SHP77 treated with DMSO at 0.1 percent for 48 hours (cell line): ENCODE results near the gene SNRNP35.
"Not testable (repeated sequence)": the region's sequence is repeated elsewhere in the genome, so short reads cannot be mapped to it uniquely, and the experiment has no call there.

Experiments
- DNase-seq: peaks from one replicate; lab custom pipeline; 2025; lab: John Stamatoyannopoulos, UW

Gene SNRNP35

GRCh38 chr12:123457980-123458779 is at the start of gene SNRNP35:
TSS of gene SNRNP35 (plus strand) at chr12:123458139. CDS start at chr12:123465541, 7,402 bp downstream.
- DNase-seq = peak; percentile 81

DNA sequence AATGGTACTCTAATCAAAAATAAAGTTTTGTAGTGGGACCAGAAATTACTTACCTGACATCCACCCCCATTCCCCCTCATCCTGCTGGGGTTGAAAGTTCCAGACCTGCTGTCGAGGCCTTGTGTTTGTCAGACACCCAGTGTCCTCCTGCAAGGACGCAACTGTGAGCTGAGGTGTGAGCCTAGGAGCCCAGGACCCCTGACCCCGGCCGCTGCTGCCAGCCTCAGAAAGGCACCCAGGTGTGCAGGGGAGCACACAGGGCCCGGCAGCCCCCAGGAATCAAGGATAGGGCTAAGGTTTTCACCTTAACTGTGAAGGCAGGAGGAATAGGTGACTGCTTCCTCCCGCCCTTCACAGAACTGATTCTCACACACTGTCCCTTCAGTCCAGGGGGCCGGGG is 49.3 kb upstream of the SNRNP35 start:
- DNase-seq = not testable (repeated sequence)

- not testable (repeated sequence) for DNase-seq
Measured at GRCh38 chr12:123409284-123410040, 48.5 kb upstream of the SNRNP35 start.

DNA sequence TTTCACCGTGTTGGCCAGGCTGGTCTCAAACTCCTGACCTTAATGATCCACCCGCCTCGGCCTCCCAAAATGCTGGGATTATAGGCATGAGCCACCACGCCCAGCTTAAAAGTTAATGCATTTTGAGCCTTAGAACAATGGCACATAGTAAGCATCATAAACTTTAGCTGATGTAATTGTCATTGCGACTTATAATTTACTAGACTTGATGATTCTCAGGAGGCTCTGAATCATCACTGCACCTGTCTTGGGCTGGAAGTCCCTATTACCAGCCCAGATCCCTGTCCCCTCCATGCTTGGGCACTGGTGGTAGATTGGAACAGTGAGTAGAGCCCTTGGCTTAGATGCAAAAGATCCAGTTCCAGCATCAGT is 47.9 kb upstream of the SNRNP35 start:
- no peak for DNase-seq

- DNase-seq = no peak
Measured at GRCh38 chr12:123421314-123421713, 36.6 kb upstream of the SNRNP35 start.

- DNase-seq = no peak
Measured at GRCh38 chr12:123427036-123427769, 30.7 kb upstream of the SNRNP35 start.

GRCh38 chr12:123428591-123428990 is 29.3 kb upstream of the SNRNP35 start:
- DNase-seq = no peak

- DNase-seq = not testable (repeated sequence)
Measured at GRCh38 chr12:123429101-123429500, 28.8 kb upstream of the SNRNP35 start.

DNA sequence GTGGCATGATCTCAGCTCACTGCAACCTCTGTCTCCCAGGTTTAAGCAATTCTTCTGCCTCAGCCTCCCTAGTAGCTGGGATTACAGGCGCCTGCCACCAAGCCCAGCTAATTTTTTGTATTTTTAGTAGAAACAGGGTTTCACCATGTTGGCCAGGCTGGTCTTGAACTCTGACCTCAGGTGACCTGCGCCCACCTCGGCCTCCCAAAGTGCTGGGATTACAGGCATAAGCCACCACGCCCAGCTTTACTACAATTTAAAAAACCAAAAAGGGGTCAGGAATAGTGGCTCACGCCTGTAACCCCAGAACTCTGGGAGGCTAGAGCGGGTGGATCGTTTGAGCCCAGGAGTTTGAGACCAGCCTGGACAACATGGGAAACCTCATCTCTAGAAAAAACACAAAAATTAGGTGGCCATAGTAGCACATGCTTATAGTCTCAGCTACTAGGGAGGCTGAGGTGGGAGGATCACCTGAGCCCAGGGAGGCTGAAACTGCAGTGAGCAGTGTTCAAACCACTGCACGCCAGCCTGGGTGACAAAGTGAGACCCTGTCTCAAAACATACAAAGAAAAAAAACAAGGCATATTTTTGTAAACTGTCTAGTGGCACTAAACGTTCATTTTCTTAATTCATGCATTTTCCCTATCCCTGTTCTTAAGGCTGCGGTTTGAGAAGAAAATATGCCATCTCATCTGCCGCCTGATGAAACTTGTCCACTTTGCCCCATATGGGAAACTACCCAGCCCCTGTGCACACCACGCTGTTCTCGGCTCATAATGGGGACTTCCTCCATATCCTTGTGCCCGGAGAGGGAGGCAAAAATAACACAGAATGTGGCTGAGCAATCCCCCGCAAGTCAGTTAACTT is 25.8 kb upstream of the SNRNP35 start:
- DNase-seq = not testable (repeated sequence)

GRCh38 chr12:123433615-123434014 is 24.3 kb upstream of the SNRNP35 start:
- no peak for DNase-seq

GRCh38 chr12:123435636-123436016 is 22.3 kb upstream of the SNRNP35 start:
- no peak for DNase-seq

DNA sequence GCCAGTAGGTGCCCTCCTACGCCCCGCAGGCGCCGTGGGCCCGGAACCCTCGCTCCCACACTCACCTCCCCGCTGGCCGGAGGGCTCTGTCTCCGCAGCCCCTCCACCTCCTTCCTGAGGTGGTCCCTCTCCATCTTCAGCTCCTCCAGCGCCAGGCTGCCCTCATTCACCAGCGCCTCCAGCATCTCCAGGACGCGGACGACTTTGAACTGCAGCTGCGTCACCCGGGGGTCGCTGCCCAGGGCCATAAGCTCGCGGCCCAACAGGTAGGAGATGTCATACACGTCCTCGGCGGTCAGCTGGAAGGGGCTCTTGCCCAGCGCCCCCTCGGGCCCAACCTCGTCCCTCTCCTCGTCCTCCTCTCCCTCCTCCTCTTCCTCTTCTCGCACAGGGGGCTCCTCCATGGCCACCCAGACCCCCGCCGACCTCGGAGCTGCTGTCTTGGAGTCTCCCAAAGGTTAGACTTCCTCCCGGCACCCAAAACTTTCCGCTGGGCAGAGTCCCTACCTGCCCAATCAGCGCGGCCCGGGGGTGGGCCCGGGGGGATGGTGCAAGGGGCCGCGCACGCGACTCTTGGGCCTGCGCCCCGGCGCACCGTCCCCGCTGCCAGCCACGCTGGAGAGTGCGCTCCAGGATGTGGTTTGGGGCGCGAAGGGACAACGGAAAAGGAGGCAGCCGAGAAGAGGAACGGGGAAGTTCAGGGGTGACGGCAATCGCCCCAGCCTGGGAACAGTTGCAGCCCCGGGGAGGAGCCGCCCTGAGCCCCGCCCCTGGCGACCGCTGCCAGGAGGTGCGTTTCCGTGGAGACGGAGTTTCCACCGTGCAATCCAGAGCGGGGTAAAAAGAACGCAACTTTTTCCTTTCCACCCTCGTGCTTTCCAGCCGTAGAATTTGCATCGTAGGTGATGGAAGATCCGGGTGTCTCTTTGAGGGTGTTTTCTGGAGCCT is 21.6 kb upstream of the SNRNP35 start, which contains the start of gene RILPL2:
TSS of gene RILPL2 (minus strand) at position 668 of the 948 bp plus-strand sequence. CDS start at position 404, 264 bp downstream.
- DNase-seq = peak; percentile 19

- DNase-seq = no peak
Measured at GRCh38 chr12:123441523-123442164, 16.3 kb upstream of the SNRNP35 start.

GRCh38 chr12:123442774-123443173 is 15.2 kb upstream of the SNRNP35 start:
- no peak for DNase-seq

DNA sequence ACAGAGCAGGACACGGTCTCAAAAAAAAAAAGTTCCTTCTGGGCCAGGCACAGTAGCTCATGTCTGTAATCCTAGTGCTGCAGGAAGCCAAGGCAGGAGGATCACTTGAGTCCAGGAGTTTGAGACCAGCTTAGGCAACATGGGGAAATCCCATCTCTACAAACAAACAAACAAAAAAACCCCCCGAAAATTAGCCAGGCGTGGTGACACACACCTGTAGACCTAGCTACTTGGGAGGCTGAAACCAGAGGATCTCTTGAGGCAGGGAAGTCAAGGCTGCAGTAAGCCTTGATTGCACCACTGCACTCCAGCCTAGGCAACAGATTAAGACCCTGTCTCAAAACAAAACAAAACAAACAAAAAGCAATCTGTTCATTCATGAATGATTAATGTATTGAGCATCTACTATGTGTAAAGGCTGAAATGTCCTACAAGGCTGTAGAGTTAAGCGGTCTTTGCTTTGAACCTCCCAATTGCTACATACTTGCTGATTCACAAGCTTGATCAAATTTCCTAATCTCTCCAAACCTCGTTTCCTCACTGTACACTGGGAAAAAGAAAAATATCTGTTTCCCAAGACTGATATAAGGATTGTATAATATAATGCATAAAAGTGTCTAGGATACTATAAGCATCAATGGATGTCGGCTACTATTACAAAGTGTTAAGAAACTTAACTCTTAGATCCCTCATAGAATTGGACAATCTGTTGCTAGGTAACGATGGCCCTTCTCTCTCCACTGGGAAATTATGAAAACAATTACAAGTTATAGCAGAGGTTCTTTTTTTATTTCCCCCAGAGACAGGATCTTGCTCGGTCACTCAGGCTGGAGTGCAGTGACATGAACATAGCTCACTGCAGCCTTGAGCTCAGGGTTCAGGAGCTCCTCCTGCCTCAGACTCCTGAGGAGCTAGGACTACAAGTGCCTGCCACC is 13.6 kb upstream of the SNRNP35 start:
- DNase-seq = no peak

- no peak for DNase-seq
Measured at GRCh38 chr12:123445388-123446332, 12.3 kb upstream of the SNRNP35 start.

DNA sequence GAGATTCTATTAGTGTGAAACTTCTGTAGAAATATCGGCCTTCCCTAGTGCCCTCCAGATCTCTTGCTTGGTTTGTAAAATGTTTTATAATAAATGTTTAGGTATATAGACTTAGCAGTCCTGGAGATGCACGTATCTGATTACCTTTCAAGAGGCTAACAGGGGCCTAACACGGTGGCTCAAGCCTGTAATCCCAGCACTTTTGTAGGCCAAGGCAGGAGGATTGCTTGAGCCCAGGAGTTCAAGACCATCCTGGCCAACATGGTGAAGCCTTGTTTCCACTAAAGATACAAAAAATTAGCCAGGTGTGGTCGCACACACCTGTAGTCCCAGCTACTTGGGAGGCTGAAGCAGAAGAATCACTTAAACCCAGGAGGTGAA is 11.6 kb upstream of the SNRNP35 start:
- no peak for DNase-seq
